Nucleus accumbens (tissue), 56 donors: ENCODE results near the gene SYMPK.
"Not testable (repeated sequence)": the region's sequence is repeated elsewhere in the genome, so short reads cannot be mapped to it uniquely, and the experiment has no call there.

Experiments used
- DNase-seq, 56 donors: peaks; one replicate each; lab custom pipeline; 2025; lab: John Stamatoyannopoulos, UW

Gene SYMPK

GRCh38 chr19:45872095-45872919 lies 9.4 kb upstream of the SYMPK start:
- no peak for DNase-seq

GRCh38 chr19:45870798-45871197 lies 7.9 kb upstream of the SYMPK start:
- DNase-seq: no peak

DNA sequence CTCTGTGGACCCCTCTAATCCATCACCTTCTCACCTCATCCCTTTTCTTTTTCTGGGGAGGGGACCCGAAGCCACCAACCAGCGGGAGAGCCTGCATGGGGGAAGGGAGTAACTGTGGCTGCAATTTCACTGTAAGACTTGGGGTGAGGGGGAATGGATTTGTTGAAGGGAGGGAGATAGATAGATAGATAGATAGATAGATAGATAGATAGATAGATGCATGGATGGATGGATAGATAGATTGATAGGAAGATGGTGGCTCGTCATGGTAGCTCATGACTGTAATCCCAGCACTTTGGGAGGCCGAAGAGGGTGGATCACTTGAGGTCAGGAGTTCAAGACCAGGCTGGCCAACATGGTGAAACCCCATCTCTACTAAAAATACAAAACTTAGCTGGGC lies 4.3 kb upstream of the SYMPK start:
- not testable (repeated sequence) for DNase-seq

- no peak for DNase-seq
Observed at GRCh38 chr19:45866400-45867176, 3.6 kb upstream of the SYMPK start.

DNA sequence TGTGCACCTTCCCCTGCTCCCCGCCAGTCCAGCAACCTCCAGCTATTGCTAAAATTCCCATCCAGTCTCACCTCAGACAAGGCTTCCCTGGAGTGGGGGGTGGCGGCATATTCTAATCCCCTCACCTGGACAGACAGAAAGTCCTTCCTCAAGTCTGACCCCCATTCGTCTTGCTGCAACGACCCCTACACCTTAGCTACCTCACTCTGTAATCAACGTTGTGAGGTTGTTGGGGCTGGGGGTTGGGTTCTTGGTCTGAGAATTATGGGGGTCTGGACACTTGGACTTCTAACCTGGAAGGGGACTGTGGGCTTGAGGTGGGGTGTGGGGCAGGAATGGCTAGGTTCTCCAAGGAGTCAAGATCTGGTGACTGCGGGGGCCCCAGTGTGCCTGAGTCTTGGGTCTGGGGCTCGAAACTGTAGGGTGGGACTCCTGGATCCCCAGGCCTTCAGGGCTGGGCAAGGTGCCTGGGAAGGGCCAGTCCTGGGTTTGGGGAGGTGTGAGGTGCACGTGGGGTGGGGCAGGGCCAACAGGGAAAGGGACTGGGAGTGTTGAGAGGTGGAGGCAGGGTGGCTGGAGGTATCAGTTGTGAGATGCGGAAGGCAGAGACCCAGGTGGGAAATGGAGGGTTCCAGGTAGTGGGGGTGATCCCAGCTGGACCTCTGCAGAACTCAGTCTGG lies 2.5 kb upstream of the SYMPK start:
- no peak for DNase-seq

DNA sequence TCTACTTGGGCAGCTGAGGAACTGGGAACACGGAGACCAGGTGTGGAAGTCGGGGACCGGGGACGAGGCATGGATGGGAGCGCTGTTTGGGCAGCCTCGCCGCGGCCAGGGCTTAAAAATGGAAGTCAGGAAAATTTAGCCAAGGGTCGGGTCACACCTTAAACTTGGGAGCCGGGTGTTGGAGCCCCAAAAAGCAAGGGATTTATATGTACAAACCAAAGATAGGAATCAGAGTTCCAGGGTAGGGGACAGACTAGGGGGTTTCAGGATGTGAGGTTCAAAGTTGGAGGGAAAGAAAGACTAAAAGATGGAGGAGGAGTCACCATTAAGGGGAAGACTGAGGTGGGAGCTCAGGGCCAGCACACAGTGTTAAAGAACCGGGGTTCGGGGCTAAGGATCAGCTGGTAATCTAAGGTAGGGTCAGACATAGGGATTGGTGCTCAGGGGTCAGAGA lies 1.7 kb upstream of the SYMPK start:
- no peak for DNase-seq

DNA sequence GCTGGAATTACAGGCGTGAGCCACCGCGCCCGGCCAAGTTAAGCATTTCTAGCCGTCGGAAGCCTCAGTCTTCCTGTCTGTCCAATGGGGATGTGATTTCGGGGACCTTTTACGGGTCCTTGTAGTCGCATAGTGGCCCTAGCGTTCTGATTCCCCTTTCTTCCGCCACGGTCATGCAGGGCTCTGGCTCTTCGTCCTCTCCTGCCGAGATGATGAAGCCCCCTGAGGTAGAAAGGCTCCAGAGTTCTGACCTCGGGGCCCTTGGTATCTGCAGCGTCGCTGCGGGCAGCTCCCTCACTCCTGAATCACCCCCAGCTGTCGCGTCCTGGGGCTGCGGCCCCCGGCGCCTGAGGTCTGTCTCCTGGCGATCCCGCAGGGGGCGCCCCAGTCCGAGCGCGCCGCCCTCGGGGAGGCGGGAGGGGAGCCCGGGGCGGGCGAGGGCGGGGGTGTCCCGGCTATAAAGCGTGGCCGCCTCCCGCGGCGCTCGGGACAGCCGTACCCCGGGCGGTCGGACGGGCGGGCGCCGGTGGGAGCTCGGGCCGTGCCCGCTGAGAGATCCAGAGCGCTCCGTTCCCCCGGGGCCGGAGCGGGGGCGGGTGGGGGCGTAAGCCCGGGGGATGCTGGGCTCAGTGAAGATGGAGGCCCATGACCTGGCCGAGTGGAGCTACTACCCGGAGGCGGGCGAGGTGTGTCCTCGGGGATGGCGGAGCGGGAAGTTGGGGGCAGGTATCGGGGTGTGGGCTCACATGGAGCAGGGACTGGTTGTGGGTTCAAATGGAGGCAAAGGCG lies 1.1 kb upstream of the SYMPK start, which contains the start of gene FOXA3:
Gene FOXA3 (plus strand): TSS at position 487 of the 789 bp plus-strand sequence. CDS start 131 bp downstream, at position 618.
- DNase-seq: peak in 6 of 56 donors; percentile 4 to 59 (median 14)

DNA sequence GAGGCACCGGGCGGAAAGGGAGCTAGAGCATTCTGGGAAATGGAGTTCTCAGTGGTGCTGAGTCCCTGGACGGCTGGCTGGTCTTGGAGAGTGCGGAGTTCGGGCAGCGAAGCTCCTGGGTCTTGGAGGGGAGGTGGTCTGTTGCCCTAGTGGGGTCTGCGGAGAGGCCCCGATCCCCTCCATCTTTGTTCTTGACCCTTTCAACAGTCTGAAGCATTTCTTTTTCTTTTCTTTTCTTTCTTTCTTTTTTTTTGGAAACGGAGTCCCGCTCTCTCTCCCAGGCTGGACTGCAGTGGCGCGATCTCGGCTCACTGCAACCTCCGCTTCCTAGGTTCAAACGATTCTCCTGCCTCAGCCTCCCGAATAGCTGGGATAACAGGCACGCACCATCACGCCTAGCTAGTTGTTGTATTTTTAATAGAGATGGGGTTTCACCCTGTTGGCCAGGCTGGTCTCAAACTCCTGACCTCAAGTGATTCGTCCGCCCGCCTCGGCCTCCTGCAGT lies 440 bp upstream of the SYMPK start:
- DNase-seq: no peak

DNA sequence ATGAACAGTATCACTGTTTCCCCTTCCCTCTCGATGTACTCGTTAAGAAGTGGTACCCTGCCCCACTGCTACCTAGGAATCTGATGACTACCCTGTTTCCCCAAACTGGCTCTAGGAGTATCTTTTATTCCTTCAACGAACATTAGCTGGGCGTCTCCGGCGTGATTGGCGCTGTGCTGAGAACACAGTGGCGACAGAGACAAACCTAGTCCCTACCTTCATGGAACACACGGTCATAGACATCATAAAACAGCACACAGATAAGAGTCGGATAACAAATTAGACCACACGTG lies 730 bp downstream of the SYMPK start:
- DNase-seq: peak in 2 of 56 donors; percentile 41 to 71

DNA sequence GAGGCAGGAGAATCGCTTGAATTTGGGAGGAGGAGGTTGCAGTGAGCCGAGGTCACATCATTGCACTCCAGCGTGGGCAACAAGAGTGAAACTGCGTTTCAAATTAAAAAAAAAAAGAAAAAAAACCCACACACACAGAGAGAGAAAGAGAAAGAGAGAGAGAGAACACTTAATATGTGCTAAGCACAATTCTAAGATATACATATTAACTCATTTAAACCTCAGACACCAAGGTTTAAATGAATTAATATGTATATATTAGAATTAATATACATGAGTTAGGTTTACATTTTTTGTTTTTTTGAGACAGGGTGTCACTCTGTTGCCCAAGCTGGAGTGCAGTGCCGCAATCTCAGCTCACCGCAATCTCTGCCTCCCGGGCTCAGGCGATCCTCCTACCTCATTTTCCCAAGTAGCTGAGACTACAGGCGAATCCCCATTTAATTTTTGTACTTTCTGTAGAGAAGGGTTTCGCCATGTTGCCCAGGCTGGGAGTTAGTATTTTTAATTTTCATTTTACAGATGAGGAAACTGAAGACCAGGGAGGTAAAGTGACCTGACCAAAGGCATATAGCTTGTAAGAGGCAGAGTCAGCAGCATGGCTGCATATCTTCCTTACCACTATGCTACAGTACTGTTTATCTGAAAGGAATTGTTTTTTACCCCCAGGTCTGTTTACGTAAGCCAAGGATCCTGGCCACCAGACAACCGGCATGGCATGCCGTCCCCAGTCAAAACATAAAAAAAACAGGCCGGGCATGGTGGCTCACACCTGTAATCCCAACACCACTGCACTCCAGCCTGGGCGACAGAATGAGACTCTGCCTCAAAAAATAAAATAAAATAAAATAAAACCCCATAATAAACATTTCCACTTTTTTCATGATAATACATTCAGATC lies 2.3 kb downstream of the SYMPK start:
- no peak for DNase-seq

GRCh38 chr19:45854167-45854778 lies 8.7 kb downstream of the SYMPK start:
- no peak for DNase-seq

DNA sequence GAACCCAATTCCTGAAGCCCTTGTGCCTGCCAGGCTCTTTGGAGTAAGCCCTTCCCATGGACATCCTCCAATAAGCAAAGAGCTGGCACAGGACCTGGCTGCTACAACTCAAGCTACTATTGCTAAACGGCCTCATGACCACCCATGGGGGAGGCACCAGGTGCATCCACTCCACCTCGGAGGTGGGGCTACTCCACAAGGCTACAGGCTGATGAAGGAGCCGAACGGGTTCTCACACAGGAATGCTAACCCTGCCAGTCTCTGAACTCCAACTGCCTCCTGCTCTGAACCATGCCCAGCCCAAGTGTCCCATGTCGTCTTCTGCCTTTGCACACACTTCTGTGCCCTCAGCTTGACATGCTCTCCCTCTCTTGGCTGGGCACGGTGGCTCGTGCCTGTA lies 10.0 kb downstream of the SYMPK start:
- DNase-seq: no peak

GRCh38 chr19:45852145-45852750 lies 10.7 kb downstream of the SYMPK start:
- no peak for DNase-seq

GRCh38 chr19:45848922-45849321 lies 14.0 kb downstream of the SYMPK start:
- no peak for DNase-seq

DNA sequence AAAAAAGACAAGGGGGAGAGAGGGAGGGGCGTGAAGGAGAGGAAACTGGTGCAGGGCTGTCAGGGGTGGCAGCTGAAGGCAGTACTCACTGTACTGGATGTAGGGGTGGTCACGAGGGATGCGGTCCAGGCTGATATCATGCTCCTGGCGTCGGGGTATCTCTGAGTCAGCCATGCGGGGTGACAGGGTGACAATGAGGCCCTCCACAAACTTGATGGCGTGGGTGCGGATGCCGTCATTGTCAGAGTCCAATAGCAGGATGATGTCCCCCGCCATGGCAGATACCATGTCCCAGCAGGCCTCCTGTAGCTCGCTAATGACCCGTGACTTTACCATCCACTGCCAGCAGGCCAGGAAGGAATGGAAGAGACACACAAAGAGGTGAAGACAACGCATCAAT lies 15.3 kb downstream of the SYMPK start:
- no peak for DNase-seq

DNA sequence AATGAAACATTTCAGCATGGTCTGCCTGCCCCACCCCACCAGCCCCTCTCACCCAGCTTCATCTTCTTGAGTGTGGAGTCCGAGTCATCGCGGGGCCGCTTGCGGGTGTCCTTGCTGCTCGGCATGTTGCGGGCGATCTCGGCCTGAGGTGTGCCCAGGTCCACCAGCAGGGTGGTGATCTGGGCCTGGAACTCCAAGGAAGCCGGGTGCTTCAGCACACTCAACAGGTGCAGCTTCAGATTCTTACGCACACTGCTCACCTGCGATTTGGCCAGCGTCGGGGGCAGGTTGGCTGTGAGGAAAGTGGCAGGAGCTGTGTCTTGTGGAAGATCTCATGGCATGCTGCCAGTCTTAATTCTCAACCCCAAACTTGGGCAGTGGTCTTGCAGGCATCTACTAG lies 20.7 kb downstream of the SYMPK start:
- no peak for DNase-seq

DNA sequence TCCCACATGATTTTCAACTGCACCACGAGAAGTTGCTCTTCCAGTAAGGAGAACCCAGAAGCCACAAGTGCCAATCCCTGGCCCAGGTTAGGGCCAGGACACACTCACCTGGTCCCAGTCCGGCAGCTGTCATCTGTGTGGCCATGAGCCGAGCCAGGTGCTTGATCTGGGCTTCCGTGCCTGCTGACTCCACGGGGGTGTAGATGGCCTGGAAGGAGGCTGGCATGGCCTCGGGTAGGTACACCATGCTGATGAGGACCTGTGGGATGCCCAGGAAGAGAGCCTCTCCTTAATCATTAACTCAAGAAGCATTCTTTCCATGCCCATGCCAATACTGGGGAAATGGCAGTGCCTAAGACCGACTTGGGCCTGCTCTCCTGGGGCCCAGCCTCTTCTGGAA lies 28.0 kb downstream of the SYMPK start:
- DNase-seq: no peak

GRCh38 chr19:45828945-45829344 lies 34.0 kb downstream of the SYMPK start:
- DNase-seq: no peak
